ENCODE results near the gene CGB1.
A peak's percentile ranks its signal among the peaks of the same experiment; 100 is the strongest.

The CGB1 gene

DNA sequence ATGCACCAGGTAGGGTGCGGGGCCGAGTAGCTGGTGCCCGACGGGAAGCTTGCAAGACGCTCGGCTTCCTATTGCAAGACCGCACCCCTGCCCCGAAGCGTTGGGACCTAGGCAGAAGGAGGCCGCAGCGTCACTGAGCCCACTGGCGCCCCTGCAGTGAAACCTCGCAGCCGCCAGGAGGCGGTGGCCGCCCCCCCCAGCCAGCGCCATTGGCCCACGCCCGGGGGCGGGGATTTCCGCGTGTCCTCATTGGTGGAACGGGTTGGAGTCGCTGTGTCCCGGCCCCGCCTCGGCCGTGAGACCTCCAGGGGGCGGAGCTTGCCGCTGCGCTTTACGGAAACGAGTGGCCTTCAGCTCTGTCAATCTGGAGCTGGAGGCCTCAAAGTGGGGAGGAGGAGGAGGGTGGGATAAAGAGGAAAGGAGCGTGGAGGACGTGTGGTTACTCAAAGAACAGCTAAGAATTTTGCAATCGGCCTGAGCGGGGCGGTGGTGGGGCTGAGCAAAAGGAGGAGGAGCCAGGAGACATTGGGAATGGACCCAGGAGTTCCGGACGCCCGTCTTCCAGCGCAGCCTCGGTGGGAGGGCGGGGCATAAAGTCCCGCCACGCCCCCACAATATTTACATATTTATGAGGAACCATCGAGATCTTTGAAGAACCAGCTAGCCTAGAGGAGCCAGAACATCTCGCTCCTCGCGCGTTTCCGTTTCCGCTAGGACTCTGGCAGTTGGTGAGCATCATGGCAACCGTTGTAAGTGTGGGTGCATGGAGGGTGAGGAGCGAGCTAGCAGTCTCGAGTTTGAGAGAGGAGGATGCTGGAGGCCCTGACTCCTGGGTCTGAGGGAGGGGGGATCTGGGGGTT lies 43.3 kb downstream of the CGB1 start, which contains the start of the genes GYS1 and RUVBL2:
GYS1 (minus strand) TSS at position 135 of the 860 bp plus-strand sequence. CDS start 197 bp downstream, outside the sequence.
RUVBL2 (plus strand) TSS at position 713 of the 860 bp plus-strand sequence; CDS start at position 738, 25 bp downstream.
- peak; percentile 99 for DNase-seq (ENCODE audit: low spot score)

DNA sequence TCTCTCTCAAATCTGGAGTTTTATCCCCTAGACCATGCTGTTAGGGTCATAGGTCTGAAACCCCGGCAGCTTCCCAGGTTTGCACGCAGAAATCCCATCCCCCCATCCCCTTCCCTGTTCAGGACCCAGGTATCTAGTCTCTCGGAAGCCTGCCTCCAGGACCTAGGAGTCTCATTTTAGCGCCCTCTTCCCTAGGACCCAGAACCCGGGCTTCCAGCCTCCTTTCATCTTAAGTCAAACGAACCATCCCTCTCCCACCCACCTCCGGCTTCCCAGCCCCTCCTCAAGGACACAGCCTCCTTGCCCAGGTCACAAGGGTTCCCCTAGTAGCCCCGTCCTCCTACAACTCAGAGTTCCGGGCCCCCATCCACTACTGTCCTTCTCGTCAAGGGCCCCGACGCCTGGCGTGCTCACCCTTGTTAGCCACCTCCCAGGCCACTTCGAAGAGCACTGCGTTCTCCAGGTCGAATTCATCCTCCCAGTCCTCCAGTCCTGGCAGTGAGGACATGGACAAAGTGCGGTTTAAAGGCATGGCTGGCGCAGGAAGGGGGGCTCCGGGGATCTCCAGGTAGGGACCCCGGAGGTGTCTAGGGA lies 44.0 kb downstream of the CGB1 start:
- no peak for DNase-seq (ENCODE audit: low spot score)

DNA sequence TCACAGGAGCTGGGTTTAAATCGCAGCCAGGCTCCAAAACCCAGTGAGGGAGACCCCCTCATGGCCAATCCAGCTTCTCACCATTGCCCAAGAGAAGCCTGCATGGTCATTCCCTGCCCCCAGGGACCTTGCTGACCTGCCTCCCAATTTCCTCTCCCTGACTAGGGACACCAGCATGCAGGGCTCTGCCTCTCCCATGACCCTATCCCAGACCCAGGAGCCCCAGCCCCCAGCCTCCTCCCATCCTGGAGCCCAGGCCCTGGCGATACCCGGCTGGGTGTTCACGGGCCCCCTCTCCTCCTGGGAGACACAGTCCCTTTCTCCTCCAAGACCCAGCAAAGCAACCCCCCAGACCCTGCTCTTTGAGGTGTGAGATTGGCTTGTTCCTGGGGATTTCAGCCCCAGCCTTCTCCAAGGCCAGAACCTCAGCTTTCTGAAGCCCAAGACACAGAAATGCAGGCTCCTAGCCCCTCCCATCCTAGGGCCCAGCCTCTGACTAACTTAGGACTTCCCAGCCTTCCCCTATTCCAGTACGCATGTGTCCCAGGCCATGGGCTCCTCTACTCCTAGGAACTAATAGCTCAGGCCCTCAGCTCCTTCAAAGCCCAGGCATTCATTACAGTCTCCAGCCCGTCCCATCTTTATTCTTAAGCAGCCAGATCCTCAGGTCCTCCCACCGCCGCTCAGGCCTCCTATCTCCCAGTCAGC lies 44.7 kb downstream of the CGB1 start:
- no peak for DNase-seq (ENCODE audit: low spot score)

DNA sequence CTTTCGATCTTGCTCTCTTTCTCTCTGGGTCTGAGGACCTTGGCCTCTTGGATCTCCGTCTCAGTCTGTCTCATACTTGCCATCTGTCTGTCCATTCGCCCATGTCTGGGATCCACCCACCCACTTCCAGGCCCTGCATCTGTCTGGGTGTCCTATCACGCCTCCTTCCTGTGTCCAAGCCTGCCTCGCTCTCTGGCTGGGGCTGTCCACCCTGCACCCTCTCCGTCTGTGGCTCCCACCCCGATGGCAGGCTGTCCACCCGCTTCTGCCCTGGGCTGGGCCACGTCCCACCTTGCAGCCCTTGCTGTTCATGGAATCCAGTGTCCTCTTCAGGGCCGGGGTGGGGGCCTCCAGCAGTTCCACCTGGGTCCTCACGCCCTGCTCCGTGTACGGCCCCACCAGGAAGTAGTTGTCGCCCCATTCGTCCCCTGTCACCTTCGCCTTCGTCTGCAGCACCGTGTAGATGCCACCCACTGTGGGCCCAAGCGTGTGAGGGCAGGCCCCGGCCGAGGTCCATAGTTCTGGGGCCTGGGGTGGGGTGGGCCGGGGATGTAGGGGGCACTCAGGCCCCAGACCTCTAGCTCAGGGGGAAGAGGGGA lies 45.6 kb downstream of the CGB1 start:
- no peak for DNase-seq (ENCODE audit: low spot score)

DNA sequence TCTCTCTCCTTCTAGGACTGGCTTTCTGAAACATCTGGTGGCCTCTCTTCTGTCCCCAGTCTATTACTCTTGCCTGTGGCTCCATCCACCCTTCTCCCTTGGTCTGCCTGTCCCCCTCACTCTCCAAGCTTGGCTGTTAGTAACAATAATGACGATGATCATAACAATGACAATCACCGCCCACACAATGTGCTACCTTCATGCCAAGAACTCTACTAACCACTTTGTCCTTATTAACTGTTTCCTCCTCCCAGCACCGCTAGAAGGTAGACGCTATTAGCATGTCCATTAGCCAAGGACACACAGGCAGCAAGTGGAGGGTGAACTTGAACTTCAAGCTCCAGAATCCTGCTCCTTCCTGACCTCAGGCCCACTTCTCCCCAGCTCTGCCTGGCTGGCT lies 46.3 kb downstream of the CGB1 start:
- DNase-seq (ENCODE audit: low spot score): no peak

DNA sequence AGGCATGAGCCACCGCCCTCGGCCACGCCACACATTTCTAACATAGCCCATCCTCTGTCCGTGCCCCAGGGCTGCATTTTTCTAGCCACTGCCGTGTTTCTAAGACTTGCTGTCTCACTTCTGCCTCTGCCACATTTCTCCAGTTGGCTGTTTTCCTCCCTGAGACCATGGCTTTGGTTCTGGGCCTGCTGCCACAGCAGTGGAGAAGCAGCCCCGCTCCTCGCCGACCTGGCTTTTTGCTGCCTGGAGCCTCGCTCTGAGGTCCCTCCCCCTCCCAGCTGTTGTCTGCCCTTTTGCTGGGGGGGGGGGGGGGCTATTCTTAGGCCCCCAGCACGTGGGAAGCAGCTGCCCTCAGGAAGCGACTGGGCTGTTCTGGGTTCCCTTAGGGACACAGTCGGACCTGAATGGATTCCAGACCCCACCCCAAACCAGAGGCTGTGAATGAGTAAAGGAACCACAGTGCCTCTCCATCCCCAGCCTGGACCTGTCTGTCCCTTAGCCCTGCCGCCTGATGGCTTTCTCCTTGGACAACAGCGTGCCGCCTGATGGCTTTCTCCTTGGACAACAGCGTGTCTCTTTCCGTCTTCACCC lies 46.9 kb downstream of the CGB1 start:
- no peak for DNase-seq (ENCODE audit: low spot score)

DNA sequence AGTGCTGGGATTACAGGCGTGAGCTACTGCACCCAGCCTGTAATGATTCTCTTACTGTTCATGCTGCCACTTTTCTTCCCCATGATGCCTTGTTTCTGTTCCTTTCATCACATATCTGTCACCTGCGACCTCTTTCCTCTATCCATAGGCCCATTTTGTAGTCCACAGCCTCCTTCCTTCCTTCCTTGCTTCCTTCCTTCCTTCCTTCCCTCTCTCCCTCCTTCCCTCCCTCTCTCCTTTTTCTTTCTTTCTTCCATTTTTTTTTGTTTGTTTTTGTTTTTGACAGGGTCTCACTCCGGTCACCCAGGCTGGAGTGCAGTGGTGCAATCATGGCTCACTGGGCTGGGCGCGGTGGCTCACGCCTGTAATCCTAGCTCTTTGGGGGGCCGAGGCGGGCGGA lies 47.8 kb downstream of the CGB1 start:
- DNase-seq (ENCODE audit: low spot score): no peak

DNA sequence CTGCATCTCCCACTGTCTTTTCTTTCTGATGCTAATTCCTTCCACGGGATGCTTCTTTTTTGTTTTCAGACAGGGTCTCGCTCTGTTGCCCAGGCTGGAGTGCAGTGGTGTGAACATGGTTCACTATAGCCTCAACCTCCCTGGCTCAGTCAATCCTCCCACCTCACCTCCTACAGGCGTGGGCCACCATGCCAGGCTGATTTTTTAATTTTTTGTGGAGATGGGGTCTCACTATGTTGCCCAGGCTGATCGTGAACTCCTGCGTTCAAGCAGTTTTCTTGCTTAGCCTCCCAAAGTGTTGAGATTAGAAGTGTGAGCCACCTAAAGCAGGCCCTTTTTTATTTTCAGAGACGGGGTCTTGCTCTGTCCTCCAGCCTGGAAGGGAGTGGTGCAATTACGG lies 48.4 kb downstream of the CGB1 start:
- DNase-seq (ENCODE audit: low spot score): no peak

DNA sequence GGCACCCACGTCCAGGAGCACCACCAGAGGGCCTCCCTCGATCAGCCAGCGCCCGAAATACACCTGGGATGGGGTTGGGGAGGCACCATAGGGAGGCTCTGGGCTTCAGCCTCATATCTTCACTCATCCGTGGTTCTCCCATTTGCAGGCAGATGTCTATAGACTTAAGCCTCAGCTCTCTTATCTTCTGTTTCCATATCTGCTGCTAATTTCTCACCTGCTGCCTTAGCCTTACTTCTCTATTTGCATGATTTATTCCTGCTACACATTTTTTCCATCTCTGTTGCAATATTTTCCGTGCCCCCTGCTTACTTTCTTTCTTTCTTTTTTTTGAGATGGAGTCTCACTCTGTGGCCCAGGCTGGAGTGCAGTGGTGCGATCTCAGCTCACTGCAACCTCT lies 49.4 kb downstream of the CGB1 start:
- no peak for DNase-seq (ENCODE audit: low spot score)

DNA sequence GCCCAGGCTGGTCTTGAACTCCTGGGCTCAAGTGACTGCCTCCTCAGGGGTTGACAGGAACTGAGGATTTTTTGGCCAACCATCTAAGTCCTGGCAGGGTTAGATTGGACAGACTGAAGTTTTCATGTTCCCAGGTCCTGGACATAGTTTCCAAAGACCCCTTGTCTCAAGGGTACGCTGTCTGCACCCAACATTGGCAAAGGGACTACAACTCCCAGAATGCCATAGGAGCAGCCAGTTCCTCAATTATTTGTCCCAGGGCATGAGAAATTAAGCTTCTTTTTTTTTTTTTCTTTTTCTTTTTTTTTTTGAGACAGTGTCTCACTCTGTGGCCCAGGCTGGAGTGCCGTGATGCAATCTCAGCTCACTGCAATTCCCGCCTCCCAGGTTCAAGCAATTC lies 50.5 kb downstream of the CGB1 start:
- DNase-seq (ENCODE audit: low spot score): no peak

DNA sequence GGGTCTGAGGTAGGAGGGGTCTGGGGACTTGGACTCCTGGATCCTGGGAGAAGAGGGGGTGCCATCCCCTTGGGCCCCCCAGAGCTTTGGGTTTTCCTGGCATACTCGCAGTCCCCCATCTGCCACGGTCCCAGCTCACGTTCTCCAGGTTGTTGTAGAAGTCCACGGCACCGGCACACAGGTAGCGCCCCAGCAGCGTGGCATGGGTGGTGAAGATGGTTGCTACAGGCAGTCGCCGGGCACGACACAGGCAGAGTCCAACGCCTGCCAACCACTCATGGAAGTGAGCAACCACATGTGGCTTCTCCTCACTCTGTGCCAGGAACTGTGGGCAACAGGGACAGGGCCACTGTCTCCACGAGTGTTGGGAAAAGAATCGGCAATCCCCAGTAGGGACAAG lies 51.0 kb downstream of the CGB1 start:
- DNase-seq (ENCODE audit: low spot score): no peak
